WERI-Rb-1 (cell line): ENCODE measurements around the gene PEF1.
A peak's percentile ranks its signal among the peaks of the same experiment; 100 is the strongest.

ENCODE experiments used
- DNase-seq: peaks from one replicate; pipeline ENCODE4 v3.0.0-alpha.2; 2020
- H3K27ac ChIP-seq: fragments of 250-450 bp; sonication (Bioruptor Pico); 2 replicates; pipeline ENCODE4 v1.5.1; 2020; ENCODE audit warnings: mild to moderate bottlenecking, moderate library complexity
- H3K27me3 ChIP-seq: fragments of 250-450 bp; sonication (Bioruptor Pico); 2 replicates; pipeline ENCODE4 v1.5.1; 2021; ENCODE audit warnings: mild to moderate bottlenecking, low read depth, moderate library complexity; ENCODE audit not compliant: insufficient read depth, severe bottlenecking
- H3K36me3 ChIP-seq: fragments of 250-450 bp; sonication (Bioruptor Pico); 2 replicates; pipeline ENCODE4 v1.5.1; 2020; ENCODE audit warnings: mild to moderate bottlenecking, moderate library complexity
- H3K4me3 ChIP-seq: 2 replicates; pipeline ENCODE4 v1.5.1; 2011; ENCODE audit warnings: low read depth, mild to moderate bottlenecking, control low read depth, low read length
- H3K9me3 ChIP-seq: fragments of 250-450 bp; sonication (Bioruptor Pico); 2 replicates; pipeline ENCODE4 v1.5.1; 2021; ENCODE audit warnings: mild to moderate bottlenecking, moderate library complexity; ENCODE audit not compliant: severe bottlenecking
- TF ChIP-seq, protein P1 (sequence below): IDR thresholded peaks from 2 replicates; pipeline ENCODE4 v1.5.1; 2011; ENCODE audit warnings: low read depth, mild to moderate bottlenecking, control low read depth, inconsistent platforms, low read length

The PEF1 gene

DNA sequence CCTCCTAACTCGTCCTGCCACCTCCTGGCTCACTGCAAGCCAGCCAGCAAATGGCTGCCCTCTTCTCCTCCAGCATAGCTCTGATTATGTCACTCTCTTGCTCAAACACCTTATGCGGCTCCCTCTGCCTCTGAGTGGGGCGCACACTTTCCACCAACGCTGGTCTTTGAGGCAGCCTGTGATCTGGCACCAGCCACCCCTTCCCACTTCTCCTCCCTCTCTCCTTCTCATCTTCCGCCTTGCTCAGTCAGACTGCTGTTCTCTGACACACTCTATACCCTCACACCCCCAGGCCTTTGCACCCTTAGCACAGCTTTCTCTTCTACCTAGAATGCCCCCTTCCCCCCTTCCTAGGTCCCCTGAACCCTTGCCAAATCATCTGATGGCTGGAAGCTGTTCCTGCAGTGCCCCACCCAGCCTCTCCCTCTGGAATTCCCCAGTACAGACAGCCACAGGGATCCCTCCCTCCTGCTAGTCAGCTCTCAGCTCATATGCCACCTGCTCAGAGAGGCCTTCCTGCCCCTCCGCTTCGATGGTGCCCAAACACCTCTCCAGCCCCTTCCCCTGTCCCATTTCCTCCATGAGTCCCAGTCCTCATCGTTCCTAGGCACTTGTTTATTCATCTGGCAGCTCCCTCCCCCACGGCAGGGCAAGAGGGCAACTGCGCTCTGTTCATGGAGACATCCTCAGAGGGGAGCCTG is 21.7 kb upstream of the PEF1 start:
- Histone ChIP-seq H3K9me3 (no peaks in the 10 kb centered on the region), H3K27me3 (no peaks in the 10 kb centered on the region), H3K36me3 (peaks cover 2% of the 10 kb centered on the region; the same call in 1 of the 2 replicates), H3K4me3 (no peak overlapping the region), H3K27ac (peak overlapping the region; percentile 91)
- DNase-seq, result no peak
- TF ChIP-seq, protein P1, sequence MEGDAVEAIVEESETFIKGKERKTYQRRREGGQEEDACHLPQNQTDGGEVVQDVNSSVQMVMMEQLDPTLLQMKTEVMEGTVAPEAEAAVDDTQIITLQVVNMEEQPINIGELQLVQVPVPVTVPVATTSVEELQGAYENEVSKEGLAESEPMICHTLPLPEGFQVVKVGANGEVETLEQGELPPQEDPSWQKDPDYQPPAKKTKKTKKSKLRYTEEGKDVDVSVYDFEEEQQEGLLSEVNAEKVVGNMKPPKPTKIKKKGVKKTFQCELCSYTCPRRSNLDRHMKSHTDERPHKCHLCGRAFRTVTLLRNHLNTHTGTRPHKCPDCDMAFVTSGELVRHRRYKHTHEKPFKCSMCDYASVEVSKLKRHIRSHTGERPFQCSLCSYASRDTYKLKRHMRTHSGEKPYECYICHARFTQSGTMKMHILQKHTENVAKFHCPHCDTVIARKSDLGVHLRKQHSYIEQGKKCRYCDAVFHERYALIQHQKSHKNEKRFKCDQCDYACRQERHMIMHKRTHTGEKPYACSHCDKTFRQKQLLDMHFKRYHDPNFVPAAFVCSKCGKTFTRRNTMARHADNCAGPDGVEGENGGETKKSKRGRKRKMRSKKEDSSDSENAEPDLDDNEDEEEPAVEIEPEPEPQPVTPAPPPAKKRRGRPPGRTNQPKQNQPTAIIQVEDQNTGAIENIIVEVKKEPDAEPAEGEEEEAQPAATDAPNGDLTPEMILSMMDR, result no peak

DNA sequence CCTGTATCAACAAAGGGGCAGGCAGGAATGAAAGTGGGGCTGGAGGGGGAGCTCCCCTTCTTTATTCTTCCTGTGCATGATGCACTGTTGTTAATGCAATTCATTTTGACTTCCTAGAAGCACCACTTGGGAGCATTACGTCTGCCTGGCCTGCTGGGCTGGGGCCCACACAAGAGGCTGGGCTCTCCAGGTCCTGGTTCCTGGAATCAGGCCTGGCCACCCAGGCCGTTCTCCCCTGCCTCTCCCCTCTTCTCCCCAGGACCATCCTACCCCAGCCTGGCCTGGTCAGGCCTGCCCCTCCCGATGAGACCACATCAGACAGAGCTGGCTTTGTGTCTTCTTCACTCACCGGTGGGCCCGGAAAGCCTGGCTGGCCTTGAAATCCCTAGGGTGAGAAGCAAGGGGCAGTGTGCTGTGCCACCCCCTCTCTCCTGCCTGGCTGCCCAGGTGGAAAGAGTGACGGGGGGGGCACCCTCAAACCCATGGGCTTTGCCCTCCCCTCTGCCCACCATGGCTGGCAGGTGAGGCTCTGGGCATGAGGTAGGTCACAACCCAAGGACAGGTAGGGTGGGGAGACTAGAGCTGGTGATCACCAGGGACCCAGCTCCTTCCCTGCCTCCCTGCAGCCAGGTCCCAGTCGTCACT is 20.7 kb upstream of the PEF1 start:
- H3K27ac ChIP-seq, result no peak overlapping the region
- no peak for DNase-seq
- no peak overlapping the region for H3K4me3 ChIP-seq
- no peaks in the 10 kb centered on the region for H3K27me3 ChIP-seq
- TF ChIP-seq, protein P1, result no peak
- H3K36me3 ChIP-seq, result 0 out of 2 replicates have a peak, but pooled peaks cover 4% of the 10 kb centered on the region
- no peaks in the 10 kb centered on the region for H3K9me3 ChIP-seq

DNA sequence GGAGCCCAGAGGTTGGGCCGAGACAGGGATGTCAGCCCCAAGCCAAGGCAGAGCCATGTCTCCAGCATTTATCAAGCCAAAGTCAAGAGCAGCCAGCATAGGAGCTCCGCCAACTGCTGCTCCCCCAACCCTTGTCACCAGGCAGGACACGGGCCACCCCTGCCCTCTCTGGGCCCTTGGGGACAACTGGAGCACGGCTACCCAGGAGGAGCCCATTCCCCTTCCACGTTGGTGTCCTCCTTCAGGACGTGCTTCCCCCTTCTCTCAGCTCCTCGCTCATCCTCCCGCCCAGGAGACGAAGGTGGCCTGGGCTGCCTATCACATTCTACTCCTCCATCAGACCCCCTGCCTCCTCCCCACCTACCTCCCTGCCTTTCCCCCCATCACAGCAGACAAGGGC is 19.9 kb upstream of the PEF1 start:
- no peaks in the 10 kb centered on the region for H3K27me3 ChIP-seq
- no peak overlapping the region for H3K4me3 ChIP-seq
- TF ChIP-seq, protein P1, result no peak
- 0 out of 2 replicates have a peak, but pooled peaks cover 4% of the 10 kb centered on the region for H3K36me3 ChIP-seq
- H3K9me3 ChIP-seq, result no peaks in the 10 kb centered on the region
- no peak for DNase-seq
- no peak overlapping the region; the same call in 1 of the 2 replicates for H3K27ac ChIP-seq

DNA sequence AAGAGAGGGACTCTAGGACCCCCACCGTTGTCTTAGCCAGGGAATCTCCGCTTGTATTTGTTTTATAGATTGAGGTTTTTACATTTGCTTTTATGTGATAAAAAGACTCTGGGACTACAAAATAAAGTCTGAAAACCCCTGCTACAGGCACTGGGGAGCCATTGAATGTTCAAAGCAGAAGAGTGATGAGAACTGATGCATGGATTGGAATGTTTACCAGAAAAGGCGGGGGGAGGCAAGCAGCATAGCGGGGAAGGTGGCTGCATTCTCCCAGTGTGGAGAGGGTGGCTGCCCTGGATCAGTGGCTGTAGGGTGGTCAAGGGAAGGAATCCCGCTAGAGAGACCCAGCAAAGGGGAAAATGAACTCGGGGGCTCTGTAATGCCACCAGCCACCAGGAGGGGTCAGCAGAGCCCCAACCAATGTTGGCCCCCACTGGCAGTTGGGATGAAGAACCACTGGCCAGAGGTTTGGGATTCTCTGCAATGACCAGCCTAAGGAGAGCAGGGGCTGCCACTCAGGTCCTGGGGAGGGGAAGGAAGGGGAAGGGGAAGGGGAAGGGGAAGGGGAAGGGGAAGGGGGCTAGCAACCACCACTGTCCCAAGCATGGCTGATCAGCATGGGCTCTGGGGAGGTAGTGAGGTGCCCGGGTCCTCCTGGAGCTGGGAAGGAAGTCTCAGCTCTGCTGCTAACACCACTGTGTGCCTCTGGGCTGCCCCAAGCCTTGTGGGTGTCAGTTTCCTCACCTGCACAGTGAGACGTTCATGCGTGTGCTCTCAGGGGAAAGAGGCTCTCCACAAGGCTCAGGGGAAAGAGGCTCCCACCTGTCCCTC is 19.2 kb upstream of the PEF1 start:
- Histone ChIP-seq H3K9me3 (no peaks in the 10 kb centered on the region), H3K27ac (peak overlapping the region; percentile 26; the same call in 1 of the 2 replicates), H3K36me3 (0 out of 2 replicates have a peak, but pooled peaks cover 4% of the 10 kb centered on the region), H3K27me3 (no peaks in the 10 kb centered on the region), H3K4me3 (no peak overlapping the region)
- TF ChIP-seq, protein P1, result peak; percentile 91
- peak; percentile 48 for DNase-seq

DNA sequence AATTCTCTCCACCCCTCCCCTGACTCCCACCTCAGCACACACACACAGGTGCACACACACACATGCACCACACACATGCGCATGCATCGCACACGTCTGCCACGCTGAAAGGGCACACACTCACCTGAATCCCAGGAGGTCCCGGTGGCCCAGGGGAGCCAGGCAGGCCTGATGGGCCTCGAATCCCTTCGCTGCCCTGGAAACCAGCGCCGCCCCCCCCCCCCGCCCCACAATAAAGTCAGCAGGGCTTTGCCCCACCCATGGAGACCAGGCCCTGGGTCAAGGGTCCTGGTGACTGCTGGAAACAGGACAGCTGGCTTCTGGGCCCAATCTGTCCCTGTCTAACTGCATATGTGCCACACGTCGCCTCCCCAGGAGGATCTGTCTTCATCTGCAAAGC is 17.8 kb upstream of the PEF1 start:
- Histone ChIP-seq H3K36me3 (peaks cover 10% of the 10 kb centered on the region; the same call in 1 of the 2 replicates), H3K27me3 (no peaks in the 10 kb centered on the region), H3K9me3 (no peaks in the 10 kb centered on the region), H3K27ac (no peak overlapping the region), H3K4me3 (no peak overlapping the region)
- TF ChIP-seq, protein P1, result no peak
- no peak for DNase-seq
